ENCODE measurements around the gene CD36. TPM values are rescaled to one million over a fixed set of nuclear protein-coding genes. Genes with fewer than 3 reads are reported as not detected.

The CD36 gene
- total RNA-seq, 1 experiment from 2014 or later, result 0.46 TPM

DNA sequence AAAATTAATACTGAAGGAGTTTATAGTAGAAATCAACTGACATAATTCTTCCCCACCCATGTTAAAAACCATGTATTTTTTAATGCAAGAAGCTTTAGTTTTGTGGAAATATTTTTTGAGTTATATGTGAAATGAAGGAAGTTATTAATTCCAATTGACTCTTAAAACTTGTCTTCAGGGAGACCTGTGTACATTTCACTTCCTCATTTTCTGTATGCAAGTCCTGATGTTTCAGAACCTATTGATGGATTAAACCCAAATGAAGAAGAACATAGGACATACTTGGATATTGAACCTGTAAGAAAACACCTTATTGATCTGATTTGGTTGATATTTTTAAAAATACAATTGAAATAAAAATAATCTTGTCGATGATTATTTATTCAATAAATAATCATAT lies 33.3 kb downstream of the CD36 start:
- in situ Hi-C loops (cut with HindIII; ENCODE audit: low pct_unique_long_range_greater_than_20kb, low sequenced_read_pairs), result no loop called here
- no peak overlapping the region for H3K27ac ChIP-seq (ENCODE audit: low read length)
- ChIA-PET POLR2A (no interaction called here), CTCF (no interaction called here)
- DNase-seq (ENCODE audit: low read depth, low spot score), result no peak
- H3K4me1 ChIP-seq (ENCODE audit: control insufficient read depth, insufficient read depth, low read length), result no peaks in the 10 kb centered on the region
- no TSS peak for BruUV-seq (replicated peaks)
- intact Hi-C loops (cut with micrococcal nuclease; ENCODE audit: unreplicated experiment), result no loop called here
- no peak for ATAC-seq
- TF ChIP-seq TCF7L2 (IDR thresholded peaks at IDR 0.05; ENCODE audit: low read depth, low read length), result no peak
- no peak for TF ChIP-seq SIN3A (IDR thresholded peaks at IDR 0.05; ENCODE audit: borderline replicate concordance, insufficient read depth, low read depth, low read length)
- TF ChIP-seq, protein P1, sequence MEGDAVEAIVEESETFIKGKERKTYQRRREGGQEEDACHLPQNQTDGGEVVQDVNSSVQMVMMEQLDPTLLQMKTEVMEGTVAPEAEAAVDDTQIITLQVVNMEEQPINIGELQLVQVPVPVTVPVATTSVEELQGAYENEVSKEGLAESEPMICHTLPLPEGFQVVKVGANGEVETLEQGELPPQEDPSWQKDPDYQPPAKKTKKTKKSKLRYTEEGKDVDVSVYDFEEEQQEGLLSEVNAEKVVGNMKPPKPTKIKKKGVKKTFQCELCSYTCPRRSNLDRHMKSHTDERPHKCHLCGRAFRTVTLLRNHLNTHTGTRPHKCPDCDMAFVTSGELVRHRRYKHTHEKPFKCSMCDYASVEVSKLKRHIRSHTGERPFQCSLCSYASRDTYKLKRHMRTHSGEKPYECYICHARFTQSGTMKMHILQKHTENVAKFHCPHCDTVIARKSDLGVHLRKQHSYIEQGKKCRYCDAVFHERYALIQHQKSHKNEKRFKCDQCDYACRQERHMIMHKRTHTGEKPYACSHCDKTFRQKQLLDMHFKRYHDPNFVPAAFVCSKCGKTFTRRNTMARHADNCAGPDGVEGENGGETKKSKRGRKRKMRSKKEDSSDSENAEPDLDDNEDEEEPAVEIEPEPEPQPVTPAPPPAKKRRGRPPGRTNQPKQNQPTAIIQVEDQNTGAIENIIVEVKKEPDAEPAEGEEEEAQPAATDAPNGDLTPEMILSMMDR (IDR thresholded peaks at IDR 0.05), result no peak
- TF ChIP-seq POLR2AphosphoS5 (IDR thresholded peaks at IDR 0.05; ENCODE audit: low read depth, low read length), result no peak
- TF ChIP-seq, protein P2, sequence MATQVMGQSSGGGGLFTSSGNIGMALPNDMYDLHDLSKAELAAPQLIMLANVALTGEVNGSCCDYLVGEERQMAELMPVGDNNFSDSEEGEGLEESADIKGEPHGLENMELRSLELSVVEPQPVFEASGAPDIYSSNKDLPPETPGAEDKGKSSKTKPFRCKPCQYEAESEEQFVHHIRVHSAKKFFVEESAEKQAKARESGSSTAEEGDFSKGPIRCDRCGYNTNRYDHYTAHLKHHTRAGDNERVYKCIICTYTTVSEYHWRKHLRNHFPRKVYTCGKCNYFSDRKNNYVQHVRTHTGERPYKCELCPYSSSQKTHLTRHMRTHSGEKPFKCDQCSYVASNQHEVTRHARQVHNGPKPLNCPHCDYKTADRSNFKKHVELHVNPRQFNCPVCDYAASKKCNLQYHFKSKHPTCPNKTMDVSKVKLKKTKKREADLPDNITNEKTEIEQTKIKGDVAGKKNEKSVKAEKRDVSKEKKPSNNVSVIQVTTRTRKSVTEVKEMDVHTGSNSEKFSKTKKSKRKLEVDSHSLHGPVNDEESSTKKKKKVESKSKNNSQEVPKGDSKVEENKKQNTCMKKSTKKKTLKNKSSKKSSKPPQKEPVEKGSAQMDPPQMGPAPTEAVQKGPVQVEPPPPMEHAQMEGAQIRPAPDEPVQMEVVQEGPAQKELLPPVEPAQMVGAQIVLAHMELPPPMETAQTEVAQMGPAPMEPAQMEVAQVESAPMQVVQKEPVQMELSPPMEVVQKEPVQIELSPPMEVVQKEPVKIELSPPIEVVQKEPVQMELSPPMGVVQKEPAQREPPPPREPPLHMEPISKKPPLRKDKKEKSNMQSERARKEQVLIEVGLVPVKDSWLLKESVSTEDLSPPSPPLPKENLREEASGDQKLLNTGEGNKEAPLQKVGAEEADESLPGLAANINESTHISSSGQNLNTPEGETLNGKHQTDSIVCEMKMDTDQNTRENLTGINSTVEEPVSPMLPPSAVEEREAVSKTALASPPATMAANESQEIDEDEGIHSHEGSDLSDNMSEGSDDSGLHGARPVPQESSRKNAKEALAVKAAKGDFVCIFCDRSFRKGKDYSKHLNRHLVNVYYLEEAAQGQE (IDR thresholded peaks at IDR 0.05; ENCODE audit: insufficient read depth in 1 of 2, low read depth in 2 of 2, low read length in 1 of 2), result no peak
- no peak overlapping the region for H3K4me3 ChIP-seq (ENCODE audit: low read depth in 2 of 2, low read length in 2 of 2)
- no peaks in the 10 kb centered on the region for H3K36me3 ChIP-seq (ENCODE audit: control insufficient read depth, insufficient read depth, low read length)
- H3K9me3 ChIP-seq (ENCODE audit: control insufficient read depth, insufficient read depth, low read depth, low read length), result no peaks in the 10 kb centered on the region
- no peaks in the 10 kb centered on the region for H3K27me3 ChIP-seq (ENCODE audit: control insufficient read depth, insufficient read depth, low read length)

DNA sequence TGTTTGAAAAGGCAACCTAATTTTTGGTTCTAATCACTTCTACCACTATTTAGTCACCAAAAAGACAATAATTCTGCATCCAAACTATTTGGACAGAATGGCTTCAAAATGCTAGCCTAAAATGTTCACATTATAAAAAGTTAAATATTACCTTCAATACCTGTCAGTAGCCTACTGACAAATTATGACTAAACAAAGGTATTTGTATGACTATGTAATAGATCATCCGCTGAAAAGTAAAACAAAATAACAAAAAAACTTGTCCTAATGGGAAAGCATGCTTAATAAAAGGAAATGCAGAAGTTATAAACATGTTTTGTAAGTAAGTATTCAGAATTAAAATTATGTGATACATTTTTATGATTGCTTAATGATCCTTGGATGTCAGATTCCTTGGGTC lies 36.6 kb downstream of the CD36 start:
- TF ChIP-seq, protein P2 (IDR thresholded peaks at IDR 0.05; ENCODE audit: insufficient read depth in 1 of 2, low read depth in 2 of 2, low read length in 1 of 2), result no peak
- TF ChIP-seq POLR2AphosphoS5 (IDR thresholded peaks at IDR 0.05; ENCODE audit: low read depth, low read length) (no peak), TCF7L2 (IDR thresholded peaks at IDR 0.05; ENCODE audit: low read depth, low read length) (no peak), SIN3A (IDR thresholded peaks at IDR 0.05; ENCODE audit: borderline replicate concordance, insufficient read depth, low read depth, low read length) (no peak)
- TF ChIP-seq, protein P1 (IDR thresholded peaks at IDR 0.05), result no peak
- Histone ChIP-seq H3K9me3 (ENCODE audit: control insufficient read depth, insufficient read depth, low read depth, low read length) (no peaks in the 10 kb centered on the region), H3K4me1 (ENCODE audit: control insufficient read depth, insufficient read depth, low read length) (no peaks in the 10 kb centered on the region), H3K4me3 (ENCODE audit: low read depth in 2 of 2, low read length in 2 of 2) (no peak overlapping the region), H3K36me3 (ENCODE audit: control insufficient read depth, insufficient read depth, low read length) (no peaks in the 10 kb centered on the region), H3K27me3 (ENCODE audit: control insufficient read depth, insufficient read depth, low read length) (no peaks in the 10 kb centered on the region), H3K27ac (ENCODE audit: low read length) (no peak overlapping the region)
- no peak for ATAC-seq
- in situ Hi-C loops (cut with HindIII; ENCODE audit: low pct_unique_long_range_greater_than_20kb, low sequenced_read_pairs) (no loop called here), intact Hi-C loops (cut with micrococcal nuclease; ENCODE audit: unreplicated experiment) (no loop called here)
- POLR2A ChIA-PET, result no interaction called here
- BruUV-seq (replicated peaks), result no TSS peak
- CTCF ChIA-PET, result no interaction called here
- no peak for DNase-seq (ENCODE audit: low read depth, low spot score)

Data from Panc1 (cell line).